K562 (cell line): ENCODE measurements around the gene DAP.

ENCODE experiments used
- FOXM1 ChIP-seq, 2 experiments: fragments of 450-650 bp in 1 of 2; sonication (generic) in 1 of 2; formaldehyde crosslinking in 1 of 2; IDR thresholded peaks; 2 replicates each; pipeline versions ENCODE4 v1.6.1 to v1.9.0; 2017 to 2022; ENCODE audit warnings: low read depth in 2 of 2, mild to moderate bottlenecking in 2 of 2, missing genetic modification reagents in 1 of 2, moderate library complexity in 1 of 2
- HINFP ChIP-seq: fragments of 450-650 bp; conservative IDR thresholded peaks from 2 replicates; pipeline ENCODE4 v1.6.1; 2016; ENCODE audit warnings: missing genetic modification characterization, low read depth, mild to moderate bottlenecking, control low read depth, missing compliant biosample characterization
- JUNB ChIP-seq: fragments of 450-650 bp; formaldehyde crosslinking; conservative IDR thresholded peaks from 2 replicates; pipeline ENCODE4 v1.4.0; 2020; ENCODE audit warnings: mild to moderate bottlenecking
- NR2C2 ChIP-seq, 2 experiments: fragments of 200-800 bp in 1 of 2; sonication (Bioruptor generic) in 1 of 2; sonication (generic) in 1 of 2; formaldehyde crosslinking in 1 of 2; IDR thresholded peaks; 2 replicates each; pipeline versions ENCODE4 v1.6.1 to v1.8.0; 2016 to 2022; ENCODE audit warnings: mild to moderate bottlenecking in 1 of 2, missing compliant biosample characterization in 1 of 2, missing genetic modification characterization in 1 of 2, missing genetic modification reagents in 1 of 2
- TBP ChIP-seq: optimal IDR thresholded peaks from 2 replicates; pipeline ENCODE3; 2011; ENCODE audit warnings: low read depth, low read length, improper control_type of control experiment
- TF ChIP-seq, protein P1 (sequence below), 3 experiments: IDR thresholded peaks in 2 of 3; conservative IDR thresholded peaks in 1 of 3; 2 replicates each; pipeline ENCODE4 v1.5.1; 2011 to 2012; ENCODE audit warnings: low read length in 3 of 3, mild to moderate bottlenecking in 3 of 3, control low read depth in 2 of 3, improper control_type of control experiment in 1 of 3, inconsistent platforms in 1 of 3, low read depth in 1 of 3, mixed read lengths in 1 of 3, moderate library complexity in 1 of 3; ENCODE audit not compliant: insufficient read depth in 2 of 3

DNA sequence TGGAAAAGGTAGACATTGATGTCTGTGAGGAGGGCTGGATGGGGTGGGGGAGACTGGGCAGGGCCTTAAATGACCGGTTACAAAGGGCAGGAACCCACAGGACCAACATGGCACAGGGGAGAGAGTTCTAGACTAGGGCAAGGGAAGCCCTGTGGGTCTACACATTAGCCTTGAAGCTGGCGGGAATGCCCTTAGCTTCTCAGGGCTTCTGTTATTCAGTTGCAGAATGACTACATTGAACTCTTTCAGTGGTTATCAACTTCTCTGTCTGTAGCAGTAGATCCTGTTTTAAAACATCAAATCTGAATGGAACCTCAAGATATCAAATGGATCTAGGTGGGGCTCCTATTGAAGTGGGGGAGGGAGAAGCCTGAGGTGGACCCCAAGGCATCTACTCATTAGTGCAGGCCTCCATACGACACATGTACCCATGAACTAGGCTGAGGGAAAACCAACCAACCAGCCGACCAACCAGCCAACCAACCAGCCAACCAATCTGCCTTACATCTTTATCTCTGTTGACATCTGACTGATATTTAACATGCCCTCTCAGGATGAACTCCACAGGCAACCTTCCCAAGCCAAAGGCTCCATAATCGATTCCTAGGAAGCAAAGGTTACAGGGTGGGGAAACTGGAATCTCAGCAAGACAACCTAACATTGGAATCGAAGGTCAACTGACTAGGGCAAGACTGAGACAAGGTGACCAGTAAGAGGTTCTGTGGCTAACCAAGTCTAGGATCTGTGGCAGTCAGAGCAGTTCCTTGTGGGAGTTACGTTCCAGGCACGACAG lies 48.3 kb downstream of the DAP start:
- TF ChIP-seq FOXM1 (IDR thresholded peaks at IDR 0.05; ENCODE audit: low read depth) = no peak
- TF ChIP-seq FOXM1 (CRISPR knock-in tag; IDR thresholded peaks at IDR 0.05; ENCODE audit: low read depth) = no peak
- TF ChIP-seq, protein P1, sequence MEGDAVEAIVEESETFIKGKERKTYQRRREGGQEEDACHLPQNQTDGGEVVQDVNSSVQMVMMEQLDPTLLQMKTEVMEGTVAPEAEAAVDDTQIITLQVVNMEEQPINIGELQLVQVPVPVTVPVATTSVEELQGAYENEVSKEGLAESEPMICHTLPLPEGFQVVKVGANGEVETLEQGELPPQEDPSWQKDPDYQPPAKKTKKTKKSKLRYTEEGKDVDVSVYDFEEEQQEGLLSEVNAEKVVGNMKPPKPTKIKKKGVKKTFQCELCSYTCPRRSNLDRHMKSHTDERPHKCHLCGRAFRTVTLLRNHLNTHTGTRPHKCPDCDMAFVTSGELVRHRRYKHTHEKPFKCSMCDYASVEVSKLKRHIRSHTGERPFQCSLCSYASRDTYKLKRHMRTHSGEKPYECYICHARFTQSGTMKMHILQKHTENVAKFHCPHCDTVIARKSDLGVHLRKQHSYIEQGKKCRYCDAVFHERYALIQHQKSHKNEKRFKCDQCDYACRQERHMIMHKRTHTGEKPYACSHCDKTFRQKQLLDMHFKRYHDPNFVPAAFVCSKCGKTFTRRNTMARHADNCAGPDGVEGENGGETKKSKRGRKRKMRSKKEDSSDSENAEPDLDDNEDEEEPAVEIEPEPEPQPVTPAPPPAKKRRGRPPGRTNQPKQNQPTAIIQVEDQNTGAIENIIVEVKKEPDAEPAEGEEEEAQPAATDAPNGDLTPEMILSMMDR (IDR thresholded peaks at IDR 0.05 in 2 of 3, conservative IDR thresholded peaks at IDR 0.05 in 1 of 3; ENCODE audit: insufficient read depth in 2 of 3, low read depth in 1 of 3, low read length in 3 of 3) = no peak
- TF ChIP-seq HINFP (tag) = no peak
- TF ChIP-seq NR2C2 (CRISPR knock-in tag; IDR thresholded peaks at IDR 0.05) = no peak
- no peak for TF ChIP-seq NR2C2 (tag; IDR thresholded peaks at IDR 0.05)
- no peak for TF ChIP-seq TBP
- TF ChIP-seq JUNB = no peak
